ENCODE results near the gene NFATC2. TPM values are rescaled to one million over a fixed set of nuclear protein-coding genes. Genes with fewer than 3 reads are reported as not detected.
"Not testable (repeated sequence)": the region's sequence is repeated elsewhere in the genome, so short reads cannot be mapped to it uniquely, and the experiment has no call there.

NFATC2 gene
- total RNA-seq, 1 experiment from 2014 or later, result 0.07 TPM

- H3K9me3 Mint-ChIP-seq (ENCODE audit: unreplicated experiment), result peaks cover 8% of the 10 kb centered on the region
- H3K27me3 Mint-ChIP-seq (ENCODE audit: insufficient read depth, unreplicated experiment), result peaks cover 99% of the 10 kb centered on the region
- POLR2A ChIA-PET, result interaction anchor here (1.3 kb wide), 1 partner anchor 86 kb away, joined by 4 read pairs; no protein-coding TSS in a partner anchor
- H3K4me3 Mint-ChIP-seq (ENCODE audit: unreplicated experiment), result no peak overlapping the region
- CTCF ChIA-PET, result interaction anchor here (0.7 to 1.1 kb wide), 2 partner anchors 550 to 1560 kb away, joined by 3 read pairs; no protein-coding TSS in a partner anchor
- DNase-seq (ENCODE audit: unreplicated experiment), result no peak
- no peak overlapping the region for H3K27ac Mint-ChIP-seq (ENCODE audit: low read depth, unreplicated experiment)
- H3K4me1 Mint-ChIP-seq (ENCODE audit: insufficient read depth, unreplicated experiment), result no peaks in the 10 kb centered on the region
- intact Hi-C loops (cut with micrococcal nuclease), result no loop called here
- TF ChIP-seq CTCF (IDR thresholded peaks at IDR 0.05; ENCODE audit: unreplicated experiment), result no peak
- H3K36me3 Mint-ChIP-seq (ENCODE audit: insufficient read depth, unreplicated experiment), result no peaks in the 10 kb centered on the region
- BruUV-seq (replicated peaks), result no TSS peak
These were observed 417 bp downstream of the NFATC2 start for GRCh38 chr20:51542033-51542570.

GRCh38 chr20:51541189-51542032 lies 1.1 kb downstream of the NFATC2 start:
- Mint-ChIP-seq H3K4me1 (ENCODE audit: insufficient read depth, unreplicated experiment) (no peaks in the 10 kb centered on the region), H3K4me3 (ENCODE audit: unreplicated experiment) (no peak overlapping the region), H3K27ac (ENCODE audit: low read depth, unreplicated experiment) (no peak overlapping the region), H3K36me3 (ENCODE audit: insufficient read depth, unreplicated experiment) (no peaks in the 10 kb centered on the region), H3K27me3 (ENCODE audit: insufficient read depth, unreplicated experiment) (peaks cover 92% of the 10 kb centered on the region), H3K9me3 (ENCODE audit: unreplicated experiment) (peaks cover 8% of the 10 kb centered on the region)
- DNase-seq (ENCODE audit: unreplicated experiment), result no peak
- intact Hi-C loops (cut with micrococcal nuclease), result no loop called here
- POLR2A ChIA-PET, result interaction anchor here (1.3 kb wide), 1 partner anchor 85 kb away, joined by 4 read pairs; no protein-coding TSS in a partner anchor
- CTCF ChIA-PET, result interaction anchor here (1.1 to 1.4 kb wide), 2 partner anchors 154 to 550 kb away, joined by 3 read pairs; no protein-coding TSS in a partner anchor
- no TSS peak for BruUV-seq (replicated peaks)
- TF ChIP-seq CTCF (IDR thresholded peaks at IDR 0.05; ENCODE audit: unreplicated experiment), result no peak

- no TSS peak for BruUV-seq (replicated peaks)
- Mint-ChIP-seq H3K27me3 (ENCODE audit: insufficient read depth, unreplicated experiment) (peaks cover 84% of the 10 kb centered on the region), H3K4me3 (ENCODE audit: unreplicated experiment) (no peak overlapping the region), H3K9me3 (ENCODE audit: unreplicated experiment) (peaks cover 6% of the 10 kb centered on the region), H3K27ac (ENCODE audit: low read depth, unreplicated experiment) (no peak overlapping the region), H3K4me1 (ENCODE audit: insufficient read depth, unreplicated experiment) (no peaks in the 10 kb centered on the region), H3K36me3 (ENCODE audit: insufficient read depth, unreplicated experiment) (no peaks in the 10 kb centered on the region)
- CTCF ChIA-PET, result interaction anchor here (1.4 kb wide), 1 partner anchor 154 kb away, joined by 3 read pairs; no protein-coding TSS in a partner anchor
- DNase-seq (ENCODE audit: unreplicated experiment), result no peak
- TF ChIP-seq CTCF (IDR thresholded peaks at IDR 0.05; ENCODE audit: unreplicated experiment), result no peak
- POLR2A ChIA-PET, result no interaction called here
- intact Hi-C loops (cut with micrococcal nuclease), result no loop called here
These were observed 1.9 kb downstream of the NFATC2 start for GRCh38 chr20:51540580-51540979.

- DNase-seq (ENCODE audit: unreplicated experiment); BruUV-seq (replicated peaks); H3K4me1 Mint-ChIP-seq (ENCODE audit: insufficient read depth, unreplicated experiment); H3K9me3 Mint-ChIP-seq (ENCODE audit: unreplicated experiment); intact Hi-C loops (cut with micrococcal nuclease); H3K4me3 Mint-ChIP-seq (ENCODE audit: unreplicated experiment); H3K27ac Mint-ChIP-seq (ENCODE audit: low read depth, unreplicated experiment); POLR2A ChIA-PET; H3K36me3 Mint-ChIP-seq (ENCODE audit: insufficient read depth, unreplicated experiment): not testable (repeated sequence)
- H3K27me3 Mint-ChIP-seq (ENCODE audit: insufficient read depth, unreplicated experiment), result peaks cover 79% of the 10 kb centered on the region
- CTCF ChIA-PET, result interaction anchor here (0.6 to 1.4 kb wide), 4 partner anchors 9 to 569 kb away, joined by 3 read pairs; no protein-coding TSS in a partner anchor
These were observed 2.4 kb downstream of the NFATC2 start for GRCh38 chr20:51540074-51540473.
